Stimulated activated CD8-positive, alpha-beta memory T cell treated with anti-CD3 and anti-CD28 coated beads, Interleukin-4, amount 100 ng/mL, for 24 hours (primary cell): ENCODE results near the gene COPG1.

Source experiments
- DNase-seq: peaks from one replicate; pipeline ENCODE4 v3.0.0-alpha.2; 2020; ENCODE audit warnings: low read depth

COPG1 gene

GRCh38 chr3:129280183-129280582 lies 30.8 kb downstream of the COPG1 start:
- DNase-seq, result no peak

GRCh38 chr3:129281726-129282125 lies 32.3 kb downstream of the COPG1 start:
- DNase-seq, result no peak

GRCh38 chr3:129282727-129283327 lies 33.4 kb downstream of the COPG1 start:
- DNase-seq, result no peak

GRCh38 chr3:129286081-129286480 lies 36.7 kb downstream of the COPG1 start:
- no peak for DNase-seq

- DNase-seq, result no peak
These were observed 39.0 kb downstream of the COPG1 start for GRCh38 chr3:129288446-129288845.

GRCh38 chr3:129289201-129289921 lies 40.0 kb downstream of the COPG1 start:
- DNase-seq, result no peak

GRCh38 chr3:129291236-129291886 lies 42.0 kb downstream of the COPG1 start:
- DNase-seq, result no peak

GRCh38 chr3:129295286-129295685 lies 45.9 kb downstream of the COPG1 start:
- DNase-seq, result no peak

GRCh38 chr3:129304146-129304961 lies 54.9 kb downstream of the COPG1 start:
- DNase-seq, result no peak

- no peak for DNase-seq
These were observed 55.5 kb downstream of the COPG1 start for GRCh38 chr3:129304962-129305222.

- no peak for DNase-seq
These were observed 56.2 kb downstream of the COPG1 start for GRCh38 chr3:129305592-129306091.

GRCh38 chr3:129308636-129309035 lies 59.2 kb downstream of the COPG1 start:
- no peak for DNase-seq

- no peak for DNase-seq
These were observed 61.0 kb downstream of the COPG1 start for GRCh38 chr3:129310111-129311011.

GRCh38 chr3:129311054-129311902 lies 61.9 kb downstream of the COPG1 start:
- DNase-seq, result no peak

- no peak for DNase-seq
These were observed 62.7 kb downstream of the COPG1 start for GRCh38 chr3:129312021-129312639.

- no peak for DNase-seq
These were observed 63.4 kb downstream of the COPG1 start for GRCh38 chr3:129312671-129313414.

- no peak for DNase-seq
These were observed 63.9 kb downstream of the COPG1 start for GRCh38 chr3:129313415-129313664.

GRCh38 chr3:129313665-129314385 lies 64.4 kb downstream of the COPG1 start:
- DNase-seq, result no peak
